ENCODE data around the gene TM4SF5.
A peak's percentile ranks its signal among the peaks of the same experiment; 100 is the strongest.

Gene TM4SF5

DNA sequence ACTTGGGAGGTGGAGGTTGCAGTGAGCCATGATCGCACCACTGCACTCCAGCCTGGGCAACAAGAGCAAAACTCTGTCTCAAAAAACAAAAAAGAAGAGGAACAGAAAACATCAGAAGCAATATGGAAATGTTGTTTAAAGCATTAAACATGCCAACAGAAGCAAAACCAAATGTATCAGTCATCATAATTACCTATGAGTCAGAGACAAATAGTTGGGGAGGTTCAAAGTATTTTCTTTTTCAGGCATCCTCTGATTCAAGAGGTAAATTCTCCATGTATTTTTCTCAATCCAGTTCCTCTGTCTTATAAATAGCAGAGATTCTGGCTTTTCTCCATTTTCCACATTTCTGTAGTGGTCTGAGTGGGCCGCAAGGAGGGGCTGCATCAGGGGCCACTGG is 2.1 kb upstream of the TM4SF5 start:
- H3K14ac ChIP-seq (ENCODE audit: low read length): no peak overlapping the region
- no peak for DNase-seq
- H4K8ac ChIP-seq (ENCODE audit: low read depth, low read length): no peak overlapping the region
- H4K12ac ChIP-seq (ENCODE audit: low read depth, low read length): no peak overlapping the region
- H3K18ac ChIP-seq (ENCODE audit: low read length): no peak overlapping the region
- no peaks in the 10 kb centered on the region for H3K79me2 ChIP-seq (ENCODE audit: control insufficient read depth, insufficient read depth, low read length, poor library complexity)
- no peak overlapping the region for H2AFZ ChIP-seq (ENCODE audit: insufficient read depth, low read length, poor library complexity)
- no peak overlapping the region for H3K23ac ChIP-seq (ENCODE audit: low read length)
- no peak overlapping the region for H3K9ac ChIP-seq (ENCODE audit: low read length)
- no peaks in the 10 kb centered on the region for H3K4me1 ChIP-seq (ENCODE audit: control insufficient read depth in 1 of 2, insufficient read depth in 2 of 2, low read length in 2 of 2)
- no peak overlapping the region for H2BK5ac ChIP-seq (ENCODE audit: low read depth, low read length, poor library complexity)
- H4K91ac ChIP-seq (ENCODE audit: low read depth, low read length): no peak overlapping the region
- H2AK5ac ChIP-seq (ENCODE audit: low read length): no peak overlapping the region
- H3K79me1 ChIP-seq (ENCODE audit: low read length): no peaks in the 10 kb centered on the region
- H3K4me2 ChIP-seq (ENCODE audit: low read length): no peak overlapping the region
- WGBS (ENCODE audit: extremely low coverage, insufficient coverage, insufficient read length): no CpG with 5 or more reads among the region's 2 CpGs
- H3K27ac ChIP-seq (ENCODE audit: low read depth, low read length): no peak overlapping the region
- peaks cover 2% of the 10 kb centered on the region for H3K9me3 ChIP-seq (ENCODE audit: insufficient read depth, low read depth, low read length)
- H2BK12ac ChIP-seq (ENCODE audit: low read length): no peak overlapping the region
- no peak overlapping the region for H3K4me3 ChIP-seq (ENCODE audit: low read depth, low read length)
- H3K27me3 ChIP-seq (ENCODE audit: insufficient read depth, low read length): no peaks in the 10 kb centered on the region
- no peak overlapping the region for H3K4ac ChIP-seq (ENCODE audit: low read depth, low read length)
- no peak overlapping the region for H2BK120ac ChIP-seq (ENCODE audit: insufficient read depth, low read length, poor library complexity)
- H3K36me3 ChIP-seq (ENCODE audit: control insufficient read depth in 1 of 2, insufficient read depth in 2 of 2, low read length in 2 of 2): no peaks in the 10 kb centered on the region

DNA sequence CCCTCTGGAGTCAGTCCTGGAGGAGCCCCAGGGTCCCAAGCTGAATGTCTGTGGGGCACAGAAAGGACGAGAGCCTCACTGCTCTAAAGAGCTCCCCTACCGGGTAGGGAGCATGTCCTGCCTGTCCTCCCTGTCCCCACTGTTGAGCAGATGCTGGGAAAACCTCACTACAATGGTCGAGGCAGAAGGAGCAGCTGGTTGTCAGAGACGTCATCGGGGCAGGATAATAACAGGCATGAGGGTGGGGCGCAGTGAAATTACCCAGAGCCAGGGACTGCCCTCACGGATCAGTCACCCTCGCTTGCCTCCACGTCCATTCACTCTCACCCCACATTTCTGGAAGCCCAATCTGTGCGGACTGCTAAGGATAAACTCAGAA is 538 bp downstream of the TM4SF5 start:
- Histone ChIP-seq H3K79me2 (ENCODE audit: control insufficient read depth, insufficient read depth, low read length, poor library complexity) (no peaks in the 10 kb centered on the region), H3K4ac (ENCODE audit: low read depth, low read length) (no peak overlapping the region), H2BK120ac (ENCODE audit: insufficient read depth, low read length, poor library complexity) (no peak overlapping the region), H3K27me3 (ENCODE audit: insufficient read depth, low read length) (no peaks in the 10 kb centered on the region), H2AK5ac (ENCODE audit: low read length) (no peak overlapping the region), H3K9ac (ENCODE audit: low read length) (no peak overlapping the region), H3K79me1 (ENCODE audit: low read length) (no peaks in the 10 kb centered on the region), H3K23ac (ENCODE audit: low read length) (no peak overlapping the region), H2AFZ (ENCODE audit: insufficient read depth, low read length, poor library complexity) (no peak overlapping the region), H3K9me3 (ENCODE audit: insufficient read depth, low read depth, low read length) (peaks cover 2% of the 10 kb centered on the region), H3K4me2 (ENCODE audit: low read length) (no peak overlapping the region), H4K8ac (ENCODE audit: low read depth, low read length) (no peak overlapping the region), H3K4me3 (ENCODE audit: low read depth, low read length) (no peak overlapping the region), H2BK5ac (ENCODE audit: low read depth, low read length, poor library complexity) (no peak overlapping the region), H3K18ac (ENCODE audit: low read length) (no peak overlapping the region), H3K4me1 (ENCODE audit: control insufficient read depth in 1 of 2, insufficient read depth in 2 of 2, low read length in 2 of 2) (no peaks in the 10 kb centered on the region), H3K27ac (ENCODE audit: low read depth, low read length) (no peak overlapping the region), H4K91ac (ENCODE audit: low read depth, low read length) (no peak overlapping the region), H2BK12ac (ENCODE audit: low read length) (no peak overlapping the region), H3K36me3 (ENCODE audit: control insufficient read depth in 1 of 2, insufficient read depth in 2 of 2, low read length in 2 of 2) (no peaks in the 10 kb centered on the region), H4K12ac (ENCODE audit: low read depth, low read length) (no peak overlapping the region), H3K14ac (ENCODE audit: low read length) (no peak overlapping the region)
- no peak for DNase-seq
- no CpG with 5 or more reads among the region's 10 CpGs for WGBS (ENCODE audit: extremely low coverage, insufficient coverage, insufficient read length)

DNA sequence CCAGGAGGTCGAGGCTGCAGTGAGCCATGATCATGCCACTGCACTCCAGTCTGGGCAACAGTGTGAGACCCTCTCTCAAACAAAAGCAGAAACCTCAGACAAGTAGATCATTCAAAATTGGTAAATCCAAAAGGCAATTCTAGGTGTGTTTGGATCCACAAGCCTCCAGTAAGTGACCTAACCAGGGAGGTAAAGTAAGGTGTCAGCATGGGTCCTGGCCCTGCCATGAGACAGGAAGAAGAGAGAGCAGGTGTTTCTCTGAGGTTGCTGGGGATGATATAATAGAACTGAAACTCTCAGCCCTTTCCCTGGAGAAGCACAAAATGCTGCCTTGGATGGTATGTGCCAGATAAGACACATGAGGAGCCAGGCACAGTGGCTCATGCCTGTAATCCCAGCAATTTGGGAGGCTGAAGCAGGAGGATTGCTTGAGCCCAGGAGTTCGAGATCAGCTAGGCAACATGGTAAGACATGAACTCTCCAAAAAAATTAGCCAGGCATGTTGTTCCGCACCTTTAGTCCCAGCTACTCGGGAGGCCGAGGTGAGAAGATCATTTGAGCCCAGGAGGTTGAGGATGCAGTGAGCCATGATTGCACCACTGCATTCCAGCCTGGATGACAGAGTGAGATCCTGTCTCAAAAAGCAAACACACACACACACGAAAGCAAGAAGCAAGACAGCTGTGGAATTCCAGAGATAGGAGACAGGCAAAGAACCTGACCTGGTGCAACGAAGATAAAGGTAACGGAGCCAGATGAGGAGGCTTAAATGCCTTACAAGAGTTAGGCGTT is 6.5 kb downstream of the TM4SF5 start:
- Histone ChIP-seq H3K4ac (ENCODE audit: low read depth, low read length) (no peak overlapping the region), H3K9me3 (ENCODE audit: insufficient read depth, low read depth, low read length) (peaks cover 4% of the 10 kb centered on the region), H4K8ac (ENCODE audit: low read depth, low read length) (no peak overlapping the region), H3K4me3 (ENCODE audit: low read depth, low read length) (no peak overlapping the region), H2AK5ac (ENCODE audit: low read length) (no peak overlapping the region), H3K79me1 (ENCODE audit: low read length) (no peaks in the 10 kb centered on the region), H2AFZ (ENCODE audit: insufficient read depth, low read length, poor library complexity) (no peak overlapping the region), H3K4me2 (ENCODE audit: low read length) (no peak overlapping the region), H2BK120ac (ENCODE audit: insufficient read depth, low read length, poor library complexity) (no peak overlapping the region), H3K4me1 (ENCODE audit: control insufficient read depth in 1 of 2, insufficient read depth in 2 of 2, low read length in 2 of 2) (no peaks in the 10 kb centered on the region), H3K14ac (ENCODE audit: low read length) (no peak overlapping the region), H3K36me3 (ENCODE audit: control insufficient read depth in 1 of 2, insufficient read depth in 2 of 2, low read length in 2 of 2) (no peaks in the 10 kb centered on the region), H3K9ac (ENCODE audit: low read length) (no peak overlapping the region), H2BK5ac (ENCODE audit: low read depth, low read length, poor library complexity) (no peak overlapping the region), H3K18ac (ENCODE audit: low read length) (no peak overlapping the region), H3K27me3 (ENCODE audit: insufficient read depth, low read length) (no peaks in the 10 kb centered on the region), H3K79me2 (ENCODE audit: control insufficient read depth, insufficient read depth, low read length, poor library complexity) (no peaks in the 10 kb centered on the region), H3K27ac (ENCODE audit: low read depth, low read length) (no peak overlapping the region), H4K91ac (ENCODE audit: low read depth, low read length) (no peak overlapping the region), H4K12ac (ENCODE audit: low read depth, low read length) (no peak overlapping the region), H3K23ac (ENCODE audit: low read length) (no peak overlapping the region), H2BK12ac (ENCODE audit: low read length) (no peak overlapping the region)
- no CpG with 5 or more reads among the region's 9 CpGs for WGBS (ENCODE audit: extremely low coverage, insufficient coverage, insufficient read length)
- peak; percentile 78 to 90 for DNase-seq

DNA sequence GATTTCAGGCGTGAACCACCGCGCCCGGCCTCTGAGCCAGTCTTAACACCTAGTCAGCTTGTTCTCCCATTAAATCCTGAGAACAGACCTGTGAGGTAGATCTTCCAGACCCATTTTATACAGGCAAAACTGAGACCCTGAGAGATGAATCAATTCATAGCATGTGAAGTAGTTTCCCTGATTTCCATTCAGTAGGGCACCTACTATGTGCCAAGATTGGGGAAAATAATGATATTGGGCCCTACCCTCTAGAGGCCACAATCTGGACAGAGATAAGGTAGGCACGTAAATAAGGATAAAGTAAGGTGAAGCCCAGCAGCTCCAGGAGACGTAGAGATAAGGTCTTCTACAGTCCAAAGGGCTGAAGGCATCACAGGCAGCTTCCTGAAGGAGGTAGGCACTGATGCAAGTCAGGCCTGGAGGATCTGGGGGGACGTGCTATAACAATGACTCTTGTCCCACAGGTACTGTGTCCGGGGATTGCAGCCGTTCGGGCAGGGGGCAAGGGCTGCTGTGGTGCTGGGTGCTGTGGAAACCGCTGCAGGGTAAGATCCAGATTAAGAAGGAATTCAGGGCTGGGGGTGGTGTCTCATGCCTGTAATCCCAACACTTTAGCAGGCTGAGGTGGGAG is 8.8 kb downstream of the TM4SF5 start:
- no peak overlapping the region for H2AFZ ChIP-seq (ENCODE audit: insufficient read depth, low read length, poor library complexity)
- no CpG with 5 or more reads among the region's 11 CpGs for WGBS (ENCODE audit: extremely low coverage, insufficient coverage, insufficient read length)
- no peak overlapping the region for H4K12ac ChIP-seq (ENCODE audit: low read depth, low read length)
- no peak overlapping the region for H2BK120ac ChIP-seq (ENCODE audit: insufficient read depth, low read length, poor library complexity)
- no peak overlapping the region for H3K14ac ChIP-seq (ENCODE audit: low read length)
- H3K4ac ChIP-seq (ENCODE audit: low read depth, low read length): no peak overlapping the region
- H3K27me3 ChIP-seq (ENCODE audit: insufficient read depth, low read length): no peaks in the 10 kb centered on the region
- H4K91ac ChIP-seq (ENCODE audit: low read depth, low read length): no peak overlapping the region
- no peak overlapping the region for H3K4me2 ChIP-seq (ENCODE audit: low read length)
- H3K79me1 ChIP-seq (ENCODE audit: low read length): no peaks in the 10 kb centered on the region
- H3K79me2 ChIP-seq (ENCODE audit: control insufficient read depth, insufficient read depth, low read length, poor library complexity): no peaks in the 10 kb centered on the region
- no peak overlapping the region for H3K9ac ChIP-seq (ENCODE audit: low read length)
- H4K8ac ChIP-seq (ENCODE audit: low read depth, low read length): no peak overlapping the region
- H2AK5ac ChIP-seq (ENCODE audit: low read length): no peak overlapping the region
- H3K36me3 ChIP-seq (ENCODE audit: control insufficient read depth in 1 of 2, insufficient read depth in 2 of 2, low read length in 2 of 2): no peaks in the 10 kb centered on the region
- H3K4me1 ChIP-seq (ENCODE audit: control insufficient read depth in 1 of 2, insufficient read depth in 2 of 2, low read length in 2 of 2): no peaks in the 10 kb centered on the region
- no peak overlapping the region for H3K23ac ChIP-seq (ENCODE audit: low read length)
- H2BK12ac ChIP-seq (ENCODE audit: low read length): no peak overlapping the region
- H3K4me3 ChIP-seq (ENCODE audit: low read depth, low read length): no peak overlapping the region
- no peak overlapping the region for H3K18ac ChIP-seq (ENCODE audit: low read length)
- DNase-seq: peak; percentile 66 to 68
- H3K27ac ChIP-seq (ENCODE audit: low read depth, low read length): no peak overlapping the region
- peaks cover 5% of the 10 kb centered on the region for H3K9me3 ChIP-seq (ENCODE audit: insufficient read depth, low read depth, low read length)
- H2BK5ac ChIP-seq (ENCODE audit: low read depth, low read length, poor library complexity): no peak overlapping the region

Data from trophoblast cell (in vitro differentiated cells and primary cell).